GM12891 (cell line): Measurements from ENCODE around the gene PTPN4.

Source experiments
- PAX5 ChIP-seq: IDR thresholded peaks from 2 replicates; pipeline ENCODE4 v1.6.1; 2011; ENCODE audit warnings: low read length, moderate library complexity, mild to moderate bottlenecking; ENCODE audit not compliant: insufficient read depth, severe bottlenecking
- POLR2A ChIP-seq: IDR thresholded peaks from 2 replicates; pipeline ENCODE4 v1.6.1; 2011; ENCODE audit warnings: low read depth, low read length, control low read depth
- POLR2AphosphoS5 ChIP-seq: IDR thresholded peaks from 2 replicates; pipeline ENCODE4 v1.6.1; 2011; ENCODE audit warnings: low read depth, low read length, control low read depth
- POU2F2 ChIP-seq: IDR thresholded peaks from 2 replicates; pipeline ENCODE4 v1.6.1; 2011; ENCODE audit warnings: low read depth, mild to moderate bottlenecking, control low read depth, low read length, moderate library complexity
- SPI1 ChIP-seq: IDR thresholded peaks from 2 replicates; pipeline ENCODE4 v1.6.1; 2011; ENCODE audit warnings: low read depth, low read length, control low read depth
- TAF1 ChIP-seq: IDR thresholded peaks from 2 replicates; pipeline ENCODE4 v1.6.1; 2011; ENCODE audit warnings: low read depth, low read length, control low read depth

DNA sequence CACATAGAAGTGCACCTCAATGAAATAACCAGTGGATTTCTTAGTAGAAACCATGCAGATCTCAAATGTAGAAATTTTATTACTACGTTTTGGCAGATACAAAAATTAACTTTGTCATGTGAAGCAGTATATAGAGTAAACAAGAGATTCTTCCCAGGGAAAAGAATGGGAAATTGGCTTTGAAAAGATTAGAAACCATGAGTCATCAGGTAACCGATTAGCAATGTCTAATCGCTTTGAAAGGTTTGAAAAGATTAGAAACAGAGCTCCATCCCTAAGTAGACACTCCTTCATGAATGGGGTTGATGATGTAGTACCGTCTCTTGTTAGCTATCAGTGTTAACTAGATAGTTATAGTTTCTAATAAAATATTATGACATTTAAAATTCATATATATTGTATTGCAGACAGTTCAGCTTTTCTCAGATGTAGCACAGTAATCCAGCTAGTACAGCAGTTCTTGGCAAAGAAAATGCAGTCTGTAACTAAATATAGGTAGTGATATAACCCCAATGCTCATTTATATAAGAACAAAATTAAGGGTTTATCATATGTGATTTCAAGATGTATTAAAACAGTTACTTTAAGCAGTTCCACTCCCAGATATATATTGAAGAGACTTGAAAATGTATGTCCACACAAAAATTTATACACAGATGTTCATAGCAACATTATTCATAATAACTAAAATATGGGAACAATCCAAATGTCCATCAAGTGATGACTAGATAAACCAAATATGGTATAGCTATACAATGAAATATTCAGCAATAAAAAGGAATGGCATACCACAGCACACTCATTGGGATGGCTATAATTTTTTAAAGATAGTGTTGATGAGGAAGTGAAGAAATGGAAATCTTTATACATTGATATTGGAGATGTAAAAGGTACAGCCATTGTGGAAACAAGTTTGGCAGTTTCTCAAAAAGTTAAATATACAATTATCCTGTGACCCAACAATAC, 113.9 kb downstream of the PTPN4 start:
- TF ChIP-seq TAF1 (no peak), POLR2AphosphoS5 (no peak), POLR2A (no peak), SPI1 (no peak), POU2F2 (no peak), PAX5 (no peak)
